ENCODE data around the gene CHST9. TPM values are rescaled to one million over a fixed set of nuclear protein-coding genes. Genes with fewer than 3 reads are reported as not detected.

The CHST9 gene
- total and polyA plus RNA-seq, 2 of the 13 experiments (the other 11 are each of a cell fraction or from before 2014, with no cell fraction given) = 3.2 to 9.6 TPM

DNA sequence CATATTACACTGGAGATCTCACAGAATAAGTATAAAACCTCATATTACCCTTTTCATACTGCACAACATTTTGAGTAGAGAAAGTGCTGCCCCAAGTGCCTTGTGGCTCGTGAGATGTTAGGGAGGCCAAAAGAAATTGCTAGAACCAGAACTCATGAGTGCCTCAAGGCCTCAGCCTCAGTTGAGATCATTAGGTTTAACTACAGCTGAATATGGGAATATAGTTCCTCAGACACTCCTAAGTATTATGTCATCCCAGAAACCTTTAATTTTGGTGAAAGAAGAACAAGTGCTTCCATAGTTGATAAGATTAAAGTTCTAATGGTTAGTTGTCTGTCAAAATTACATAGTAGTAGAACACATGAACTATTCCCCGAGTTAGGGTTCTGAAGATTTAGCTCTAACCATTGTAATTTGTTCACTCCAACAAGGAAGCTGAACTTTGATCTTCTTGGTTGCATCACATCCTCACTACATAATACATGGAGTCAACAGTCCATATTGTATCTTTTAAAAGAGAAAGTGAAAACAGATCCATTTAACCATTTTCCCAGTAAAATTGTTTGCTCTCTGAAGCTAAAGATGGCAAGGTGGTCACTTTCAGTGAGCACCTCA is 310.0 kb downstream of the CHST9 start (continued):
- TF ChIP-seq, protein P1, sequence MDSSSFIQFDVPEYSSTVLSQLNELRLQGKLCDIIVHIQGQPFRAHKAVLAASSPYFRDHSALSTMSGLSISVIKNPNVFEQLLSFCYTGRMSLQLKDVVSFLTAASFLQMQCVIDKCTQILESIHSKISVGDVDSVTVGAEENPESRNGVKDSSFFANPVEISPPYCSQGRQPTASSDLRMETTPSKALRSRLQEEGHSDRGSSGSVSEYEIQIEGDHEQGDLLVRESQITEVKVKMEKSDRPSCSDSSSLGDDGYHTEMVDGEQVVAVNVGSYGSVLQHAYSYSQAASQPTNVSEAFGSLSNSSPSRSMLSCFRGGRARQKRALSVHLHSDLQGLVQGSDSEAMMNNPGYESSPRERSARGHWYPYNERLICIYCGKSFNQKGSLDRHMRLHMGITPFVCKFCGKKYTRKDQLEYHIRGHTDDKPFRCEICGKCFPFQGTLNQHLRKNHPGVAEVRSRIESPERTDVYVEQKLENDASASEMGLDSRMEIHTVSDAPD (CRISPR knock-in tag; IDR thresholded peaks at IDR 0.05) = no peak
- TF ChIP-seq NCOA5 (CRISPR knock-in tag; IDR thresholded peaks at IDR 0.05) (no peak), ZSCAN25 (CRISPR knock-in tag; IDR thresholded peaks at IDR 0.05) (no peak), ZBTB38 (CRISPR knock-in tag; IDR thresholded peaks at IDR 0.05) (no peak), SRSF9 (IDR thresholded peaks at IDR 0.05; ENCODE audit: borderline replicate concordance, insufficient read depth, low read depth, low read length, poor library complexity, severe bottlenecking) (no peak), ZBTB42 (CRISPR knock-in tag; IDR thresholded peaks at IDR 0.05) (no peak), ZSCAN21 (CRISPR knock-in tag; IDR thresholded peaks at IDR 0.05; ENCODE audit: borderline replicate concordance) (no peak), SOX13 (IDR thresholded peaks at IDR 0.05) (no peak), SOX13 (CRISPR knock-in tag; conservative IDR thresholded peaks at IDR 0.05 in 1 of 2, IDR thresholded peaks at IDR 0.05 in 1 of 2) (peak in 1 of 2 experiments; percentile 70; a peak in 1 of 4 replicates), MAFG (CRISPR knock-in tag; IDR thresholded peaks at IDR 0.05) (no peak), ZNF251 (CRISPR knock-in tag; IDR thresholded peaks at IDR 0.05) (no peak), ZFAT (CRISPR knock-in tag; conservative IDR thresholded peaks at IDR 0.05) (no peak), CAMTA2 (CRISPR knock-in tag; IDR thresholded peaks at IDR 0.05; ENCODE audit: borderline replicate concordance) (no peak), KLF6 (CRISPR knock-in tag; IDR thresholded peaks at IDR 0.05) (no peak), ELF1 (CRISPR knock-in tag; IDR thresholded peaks at IDR 0.05) (peak; percentile 35; the same call in 1 of the 2 replicates), ZNF720 (CRISPR knock-in tag; IDR thresholded peaks at IDR 0.05) (no peak), ADNP (CRISPR knock-in tag; IDR thresholded peaks at IDR 0.05) (no peak), ZNF567 (CRISPR knock-in tag; IDR thresholded peaks at IDR 0.05; ENCODE audit: borderline replicate concordance) (no peak), ZNF782 (CRISPR knock-in tag; IDR thresholded peaks at IDR 0.05; ENCODE audit: borderline replicate concordance) (no peak), ZFP90 (CRISPR knock-in tag; IDR thresholded peaks at IDR 0.05; ENCODE audit: borderline replicate concordance) (no peak)
- TF ChIP-seq, protein P2, sequence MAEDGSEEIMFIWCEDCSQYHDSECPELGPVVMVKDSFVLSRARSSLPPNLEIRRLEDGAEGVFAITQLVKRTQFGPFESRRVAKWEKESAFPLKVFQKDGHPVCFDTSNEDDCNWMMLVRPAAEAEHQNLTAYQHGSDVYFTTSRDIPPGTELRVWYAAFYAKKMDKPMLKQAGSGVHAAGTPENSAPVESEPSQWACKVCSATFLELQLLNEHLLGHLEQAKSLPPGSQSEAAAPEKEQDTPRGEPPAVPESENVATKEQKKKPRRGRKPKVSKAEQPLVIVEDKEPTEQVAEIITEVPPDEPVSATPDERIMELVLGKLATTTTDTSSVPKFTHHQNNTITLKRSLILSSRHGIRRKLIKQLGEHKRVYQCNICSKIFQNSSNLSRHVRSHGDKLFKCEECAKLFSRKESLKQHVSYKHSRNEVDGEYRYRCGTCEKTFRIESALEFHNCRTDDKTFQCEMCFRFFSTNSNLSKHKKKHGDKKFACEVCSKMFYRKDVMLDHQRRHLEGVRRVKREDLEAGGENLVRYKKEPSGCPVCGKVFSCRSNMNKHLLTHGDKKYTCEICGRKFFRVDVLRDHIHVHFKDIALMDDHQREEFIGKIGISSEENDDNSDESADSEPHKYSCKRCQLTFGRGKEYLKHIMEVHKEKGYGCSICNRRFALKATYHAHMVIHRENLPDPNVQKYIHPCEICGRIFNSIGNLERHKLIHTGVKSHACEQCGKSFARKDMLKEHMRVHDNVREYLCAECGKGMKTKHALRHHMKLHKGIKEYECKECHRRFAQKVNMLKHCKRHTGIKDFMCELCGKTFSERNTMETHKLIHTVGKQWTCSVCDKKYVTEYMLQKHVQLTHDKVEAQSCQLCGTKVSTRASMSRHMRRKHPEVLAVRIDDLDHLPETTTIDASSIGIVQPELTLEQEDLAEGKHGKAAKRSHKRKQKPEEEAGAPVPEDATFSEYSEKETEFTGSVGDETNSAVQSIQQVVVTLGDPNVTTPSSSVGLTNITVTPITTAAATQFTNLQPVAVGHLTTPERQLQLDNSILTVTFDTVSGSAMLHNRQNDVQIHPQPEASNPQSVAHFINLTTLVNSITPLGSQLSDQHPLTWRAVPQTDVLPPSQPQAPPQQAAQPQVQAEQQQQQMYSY (CRISPR knock-in tag; IDR thresholded peaks at IDR 0.05) = no peak
- TF ChIP-seq, protein P3, sequence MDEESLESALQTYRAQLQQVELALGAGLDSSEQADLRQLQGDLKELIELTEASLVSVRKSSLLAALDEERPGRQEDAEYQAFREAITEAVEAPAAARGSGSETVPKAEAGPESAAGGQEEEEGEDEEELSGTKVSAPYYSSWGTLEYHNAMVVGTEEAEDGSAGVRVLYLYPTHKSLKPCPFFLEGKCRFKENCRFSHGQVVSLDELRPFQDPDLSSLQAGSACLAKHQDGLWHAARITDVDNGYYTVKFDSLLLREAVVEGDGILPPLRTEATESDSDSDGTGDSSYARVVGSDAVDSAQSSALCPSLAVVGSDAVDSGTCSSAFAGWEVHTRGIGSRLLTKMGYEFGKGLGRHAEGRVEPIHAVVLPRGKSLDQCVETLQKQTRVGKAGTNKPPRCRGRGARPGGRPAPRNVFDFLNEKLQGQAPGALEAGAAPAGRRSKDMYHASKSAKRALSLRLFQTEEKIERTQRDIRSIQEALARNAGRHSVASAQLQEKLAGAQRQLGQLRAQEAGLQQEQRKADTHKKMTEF (CRISPR knock-in tag; IDR thresholded peaks at IDR 0.05) = peak; percentile 57
- TF ChIP-seq, protein P4, sequence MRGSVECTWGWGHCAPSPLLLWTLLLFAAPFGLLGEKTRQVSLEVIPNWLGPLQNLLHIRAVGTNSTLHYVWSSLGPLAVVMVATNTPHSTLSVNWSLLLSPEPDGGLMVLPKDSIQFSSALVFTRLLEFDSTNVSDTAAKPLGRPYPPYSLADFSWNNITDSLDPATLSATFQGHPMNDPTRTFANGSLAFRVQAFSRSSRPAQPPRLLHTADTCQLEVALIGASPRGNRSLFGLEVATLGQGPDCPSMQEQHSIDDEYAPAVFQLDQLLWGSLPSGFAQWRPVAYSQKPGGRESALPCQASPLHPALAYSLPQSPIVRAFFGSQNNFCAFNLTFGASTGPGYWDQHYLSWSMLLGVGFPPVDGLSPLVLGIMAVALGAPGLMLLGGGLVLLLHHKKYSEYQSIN (CRISPR knock-in tag; IDR thresholded peaks at IDR 0.05; ENCODE audit: borderline replicate concordance) = no peak
